Spleen (tissue), 11 donors: ENCODE data around the gene MEAK7. TPM values are rescaled to one million over a fixed set of nuclear protein-coding genes. Genes with fewer than 3 reads are reported as not detected.

Experiments used
- DNase-seq: peaks from one replicate; pipeline ENCODE4 v3.0.0-alpha.2; 2020
- H3K27ac ChIP-seq, 8 donors: fragments of 200-600 bp; sonication (generic) in 7 of 8; 1 replicate in 4 of 8; 2 replicates in 4 of 8; pipeline versions ENCODE4 v1.5.0 to v1.8.0; 2016 to 2021; ENCODE audit warnings: inconsistent platforms in 4 of 8, mild to moderate bottlenecking in 4 of 8, moderate library complexity in 1 of 8
- H3K27me3 ChIP-seq, 7 donors: fragments of 200-600 bp; sonication (generic) in 6 of 7; replicated peaks in 1 of 7; 1 replicate in 4 of 7; 2 replicates in 3 of 7; pipeline versions ENCODE4 v1.5.0 to v1.8.0; 2016 to 2021; ENCODE audit warnings: inconsistent platforms in 3 of 7, mild to moderate bottlenecking in 1 of 7
- H3K36me3 ChIP-seq, 6 donors: fragments of 200-600 bp; sonication (generic) in 5 of 6; 1 replicate in 4 of 6; 2 replicates in 2 of 6; pipeline versions ENCODE4 v1.5.0 to v1.8.0; 2016 to 2021; ENCODE audit warnings: inconsistent platforms in 2 of 6
- H3K4me1 ChIP-seq, 6 donors: fragments of 200-600 bp; sonication (generic) in 5 of 6; 1 replicate in 3 of 6; 2 replicates in 3 of 6; pipeline versions ENCODE4 v1.5.0 to v1.8.0; 2016 to 2021; ENCODE audit warnings: inconsistent platforms in 3 of 6
- H3K4me3 ChIP-seq, 8 donors: fragments of 200-600 bp; sonication (generic) in 7 of 8; 1 replicate in 4 of 8; 2 replicates in 4 of 8; pipeline versions ENCODE4 v1.5.0 to v1.8.0; 2016 to 2021; ENCODE audit warnings: inconsistent platforms in 4 of 8, mild to moderate bottlenecking in 4 of 8, moderate library complexity in 2 of 8
- H3K9me3 ChIP-seq, 8 donors: fragments of 200-600 bp; sonication (generic) in 7 of 8; 1 replicate in 4 of 8; 2 replicates in 4 of 8; pipeline versions ENCODE4 v1.5.0 to v1.8.0; 2016 to 2021; ENCODE audit warnings: inconsistent platforms in 4 of 8
- POLR2A ChIP-seq, 3 donors: fragments of 450-650 bp; IDR thresholded peaks; one replicate each; pipeline ENCODE4 v1.5.1; 2017; ENCODE audit warnings: antibody characterized with exemption in 3 of 3, mild to moderate bottlenecking in 1 of 3
- POLR2AphosphoS5 ChIP-seq, 3 donors: sonication (generic); formaldehyde crosslinking; IDR thresholded peaks; one replicate each; pipeline ENCODE4 v1.5.1; 2017; ENCODE audit warnings: antibody characterized with exemption in 3 of 3
- WGBS, 5 donors: extraction: QIAGEN DNeasy Blood & Tissue Kit in 3 of 5; methylation state at CpG; one replicate each; pipeline versions ENCODE4 v1.1.5 to v1.1.7; 2013 to 2018; 5-methylcytosine and 5-hydroxymethylcytosine counted together
- intact Hi-C: fragments of 100-400 bp; cut with DNase I; formaldehyde crosslinking; loops from one replicate; pipeline ENCODE4 v1.15.0; 2023; ENCODE audit warnings: low total_unique reads
- polyA plus RNA-seq, 3 donors: library from polyadenylated mRNA; stranded (reverse); fragments of 200-250 nt; gene quantifications; one replicate each; pipeline ENCODE4 v1.2.1, GENCODE V29; 2013
- total RNA-seq, 7 donors: library from RNA; depleted of rRNA in 3 of 7; stranded (reverse); fragments of >200 nt in 3 of 7; fragmentation: NEBNext Ultra II Directional in 4 of 7; extraction: Animal tissue kit (Norgen Biotek cat#: 25700) in 4 of 7; gene quantifications; one replicate each; pipeline versions ENCODE4 v1.1.0 to v1.2.1, GENCODE V29; 2016 to 2021
- TF ChIP-seq, protein P1 (sequence below), 11 experiments: fragments of 200-600 bp in 7 of 11; fragments of 450-650 bp in 4 of 11; sonication (generic) in 4 of 11; IDR thresholded peaks in 8 of 11; conservative IDR thresholded peaks in 3 of 11; 1 replicate in 7 of 11; 2 replicates in 4 of 11; pipeline versions ENCODE4 v1.4.0 to v1.8.0; 2016 to 2021; ENCODE audit warnings: antibody characterized with exemption in 11 of 11, inconsistent platforms in 4 of 11, mild to moderate bottlenecking in 1 of 11
- donor health status: healthy with polysubstance abuse.
- donor health status: DM: no; HTN: no; CAD: no; lungs with moderate emphysema.
- donor health status: DM: no; HTN: no; CAD: no.
- donor health status: Bipolar disorder and iron deficiency.
- donor health status: healthy.
- donor health status: DM: no; HTN: no; CAD: no.
- donor health status: DM: yes; HTN: yes; CAD: no.

MEAK7 gene
- total and polyA plus RNA-seq, 10 donors, result 1.5 to 14.9 (median 10.2) TPM

DNA sequence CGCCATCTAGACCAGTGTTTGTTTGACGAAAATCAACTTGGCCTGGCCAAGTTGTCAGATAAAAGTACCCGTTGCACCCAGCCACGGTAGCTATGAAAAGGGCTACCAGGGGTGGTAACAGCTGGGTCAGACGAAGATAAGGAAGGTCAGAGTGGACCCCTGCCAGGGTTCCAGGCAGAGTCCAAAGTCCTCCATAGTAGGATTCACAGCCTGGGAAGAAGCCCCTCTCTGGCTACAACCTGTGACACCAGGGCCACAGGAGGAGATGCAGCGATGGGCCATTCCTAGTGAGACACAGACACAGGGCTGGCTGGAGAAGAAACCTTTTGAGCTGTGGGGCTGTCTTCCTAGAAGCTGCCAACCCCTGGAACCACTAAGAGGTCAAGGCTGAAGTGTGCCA, 39.3 kb downstream of the MEAK7 start:
- TF ChIP-seq, protein P1, sequence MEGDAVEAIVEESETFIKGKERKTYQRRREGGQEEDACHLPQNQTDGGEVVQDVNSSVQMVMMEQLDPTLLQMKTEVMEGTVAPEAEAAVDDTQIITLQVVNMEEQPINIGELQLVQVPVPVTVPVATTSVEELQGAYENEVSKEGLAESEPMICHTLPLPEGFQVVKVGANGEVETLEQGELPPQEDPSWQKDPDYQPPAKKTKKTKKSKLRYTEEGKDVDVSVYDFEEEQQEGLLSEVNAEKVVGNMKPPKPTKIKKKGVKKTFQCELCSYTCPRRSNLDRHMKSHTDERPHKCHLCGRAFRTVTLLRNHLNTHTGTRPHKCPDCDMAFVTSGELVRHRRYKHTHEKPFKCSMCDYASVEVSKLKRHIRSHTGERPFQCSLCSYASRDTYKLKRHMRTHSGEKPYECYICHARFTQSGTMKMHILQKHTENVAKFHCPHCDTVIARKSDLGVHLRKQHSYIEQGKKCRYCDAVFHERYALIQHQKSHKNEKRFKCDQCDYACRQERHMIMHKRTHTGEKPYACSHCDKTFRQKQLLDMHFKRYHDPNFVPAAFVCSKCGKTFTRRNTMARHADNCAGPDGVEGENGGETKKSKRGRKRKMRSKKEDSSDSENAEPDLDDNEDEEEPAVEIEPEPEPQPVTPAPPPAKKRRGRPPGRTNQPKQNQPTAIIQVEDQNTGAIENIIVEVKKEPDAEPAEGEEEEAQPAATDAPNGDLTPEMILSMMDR (IDR thresholded peaks at IDR 0.05 in 8 of 11, conservative IDR thresholded peaks at IDR 0.05 in 3 of 11), result no peak
- TF ChIP-seq POLR2AphosphoS5 (IDR thresholded peaks at IDR 0.05) (no peak), POLR2A (IDR thresholded peaks at IDR 0.05) (no peak)
- H3K4me1 ChIP-seq, result peaks cover 0 to 10% (median 3%) of the 10 kb centered on the region in 6 donors
- H3K9me3 ChIP-seq, result peaks cover 3 to 24% (median 18%) of the 10 kb centered on the region in 8 donors
- H3K27ac ChIP-seq, result no peak overlapping the region
- DNase-seq, result peak; percentile 10
- H3K36me3 ChIP-seq, result peaks cover 0 to 80% (median 12%) of the 10 kb centered on the region in 6 donors
- no peaks in the 10 kb centered on the region for H3K27me3 ChIP-seq
- intact Hi-C loops, result no loop called here
- no peak overlapping the region for H3K4me3 ChIP-seq
- WGBS, 5 donors, result 94 to 100% (median 97%) methylated on average over 6 of the region's 6 CpGs

DNA sequence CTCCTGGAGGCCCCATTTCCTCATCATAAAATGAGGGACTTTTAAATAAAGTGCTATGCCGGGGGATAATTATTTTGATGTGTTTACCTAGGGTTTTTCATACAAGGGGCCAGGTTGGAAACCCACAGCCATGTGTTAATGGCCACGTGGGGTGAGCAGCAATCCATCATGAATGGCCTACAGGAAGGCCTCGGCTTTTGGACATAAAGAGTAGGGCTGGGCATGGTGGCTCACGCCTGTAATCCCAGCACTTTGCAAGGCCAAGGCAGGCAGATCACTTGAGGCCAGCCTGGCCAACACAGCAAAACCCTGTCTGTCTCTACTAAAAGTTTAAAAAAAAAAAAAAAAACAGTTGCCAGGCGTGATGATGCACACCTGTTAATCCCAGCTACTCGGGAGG, 40.3 kb downstream of the MEAK7 start:
- Histone ChIP-seq H3K4me1 (peaks cover 0 to 10% (median 3%) of the 10 kb centered on the region in 6 donors), H3K27me3 (no peaks in the 10 kb centered on the region), H3K9me3 (peaks cover 3 to 24% (median 18%) of the 10 kb centered on the region in 8 donors), H3K4me3 (no peak overlapping the region), H3K27ac (no peak overlapping the region), H3K36me3 (peaks cover 0 to 87% (median 12%) of the 10 kb centered on the region in 6 donors)
- 49 to 87% (median 81%) methylated on average over 6 of the region's 6 CpGs for WGBS, 5 donors
- no peak for TF ChIP-seq POLR2A (IDR thresholded peaks at IDR 0.05)
- TF ChIP-seq, protein P1 (IDR thresholded peaks at IDR 0.05 in 8 of 11, conservative IDR thresholded peaks at IDR 0.05 in 3 of 11), result no peak
- no peak for TF ChIP-seq POLR2AphosphoS5 (IDR thresholded peaks at IDR 0.05)
- intact Hi-C loops, result no loop called here
- DNase-seq, result peak; percentile 44

DNA sequence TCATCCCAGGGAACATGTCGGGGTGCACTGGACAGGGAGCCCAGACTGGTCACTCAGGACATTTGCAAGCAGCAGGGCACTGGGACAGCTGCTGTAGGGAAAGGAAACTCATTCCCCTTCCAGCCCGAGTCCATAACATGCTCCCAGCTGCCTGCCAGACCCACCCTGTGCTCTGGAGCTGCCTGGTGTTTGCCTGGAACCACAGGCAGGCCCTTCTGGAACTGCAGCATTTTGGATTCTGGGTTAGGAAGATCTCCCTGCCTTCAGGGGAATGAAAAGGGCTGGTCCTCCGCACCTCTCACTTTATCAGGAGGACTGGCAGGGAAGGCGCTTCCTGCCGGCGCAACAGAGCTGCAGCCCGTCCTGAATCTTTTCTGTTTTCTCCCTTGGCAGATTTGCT, 41.2 kb downstream of the MEAK7 start:
- no peaks in the 10 kb centered on the region for H3K27me3 ChIP-seq
- peak; percentile 31 for DNase-seq
- intact Hi-C loops, result no loop called here

More for the DNA sequence above, 41.2 kb downstream of the MEAK7 start:
- TF ChIP-seq POLR2A (IDR thresholded peaks at IDR 0.05) (no peak), POLR2AphosphoS5 (IDR thresholded peaks at IDR 0.05) (no peak)
- TF ChIP-seq, protein P1 (IDR thresholded peaks at IDR 0.05 in 8 of 11, conservative IDR thresholded peaks at IDR 0.05 in 3 of 11), result no peak
- peaks cover 0 to 10% (median 3%) of the 10 kb centered on the region in 6 donors for H3K4me1 ChIP-seq
- no peak overlapping the region for H3K27ac ChIP-seq
- WGBS, 5 donors, result 81 to 90% (median 84%) methylated on average over 6 to 7 of the region's 7 CpGs
- peaks cover 3 to 23% (median 18%) of the 10 kb centered on the region in 8 donors for H3K9me3 ChIP-seq
- H3K4me3 ChIP-seq, result no peak overlapping the region
- H3K36me3 ChIP-seq, result peaks cover 0 to 84% (median 12%) of the 10 kb centered on the region in 6 donors
